AG04450 (cell line): Measurements from ENCODE around the gene SLCO2B1. TPM values are rescaled to one million over a fixed set of nuclear protein-coding genes. Genes with fewer than 3 reads are reported as not detected.

Experiments used
- CTCF ChIA-PET: fragments of 300-600, 350-600 bp; formaldehyde crosslinking; extraction: SDS; loops from one replicate; lab custom pipeline; 2022; ENCODE audit warnings: antibody characterized with exemption, inconsistent platforms; lab: Charles Lee
- POLR2A ChIA-PET: fragments of 350-600 bp; formaldehyde crosslinking; extraction: SDS; loops from one replicate; lab custom pipeline; 2021; ENCODE audit warnings: antibody characterized with exemption, inconsistent platforms; lab: Yijun Ruan, JAX
- DNase-seq: peaks from one replicate; pipeline ENCODE4 v3.0.0-alpha.2; 2011; ENCODE audit warnings: low read depth, low spot score
- H3K27ac ChIP-seq: one replicate; pipeline ENCODE4 v1.5.1; 2012; ENCODE audit warnings: low read depth, low read length, control low read depth
- H3K27me3 ChIP-seq: one replicate; pipeline ENCODE4 v1.6.0; 2012; ENCODE audit warnings: low read length; ENCODE audit not compliant: control insufficient read depth, insufficient read depth
- H3K4me3 ChIP-seq: 2 replicates; pipeline ENCODE4 v1.5.1; 2011; ENCODE audit warnings: mild to moderate bottlenecking, low read depth, low read length, control low read depth
- H3K9me3 ChIP-seq: 2 replicates; pipeline ENCODE4 v1.5.1; 2012; ENCODE audit warnings: low read length; ENCODE audit not compliant: control insufficient read depth, insufficient read depth
- polyA plus RNA-seq: library from polyadenylated mRNA; depleted of rRNA; stranded (reverse); fragments of >200 nt; gene quantifications from 2 replicates; pipeline ENCODE4 v1.2.3, GENCODE V29; 2011
- TF ChIP-seq, protein P1 (sequence below): IDR thresholded peaks from 2 replicates; pipeline ENCODE4 v1.5.1; 2011; ENCODE audit warnings: low read depth, low read length, control low read depth, inconsistent platforms

Gene SLCO2B1
- polyA plus RNA-seq, 1 experiment, result not detected

- ChIA-PET POLR2A (no interaction called here), CTCF (interaction anchor here (1.0 to 2.5 kb wide), 2 partner anchors 16 to 22 kb away, joined by 3 to 6 read pairs; no protein-coding TSS in a partner anchor)
- TF ChIP-seq, protein P1, sequence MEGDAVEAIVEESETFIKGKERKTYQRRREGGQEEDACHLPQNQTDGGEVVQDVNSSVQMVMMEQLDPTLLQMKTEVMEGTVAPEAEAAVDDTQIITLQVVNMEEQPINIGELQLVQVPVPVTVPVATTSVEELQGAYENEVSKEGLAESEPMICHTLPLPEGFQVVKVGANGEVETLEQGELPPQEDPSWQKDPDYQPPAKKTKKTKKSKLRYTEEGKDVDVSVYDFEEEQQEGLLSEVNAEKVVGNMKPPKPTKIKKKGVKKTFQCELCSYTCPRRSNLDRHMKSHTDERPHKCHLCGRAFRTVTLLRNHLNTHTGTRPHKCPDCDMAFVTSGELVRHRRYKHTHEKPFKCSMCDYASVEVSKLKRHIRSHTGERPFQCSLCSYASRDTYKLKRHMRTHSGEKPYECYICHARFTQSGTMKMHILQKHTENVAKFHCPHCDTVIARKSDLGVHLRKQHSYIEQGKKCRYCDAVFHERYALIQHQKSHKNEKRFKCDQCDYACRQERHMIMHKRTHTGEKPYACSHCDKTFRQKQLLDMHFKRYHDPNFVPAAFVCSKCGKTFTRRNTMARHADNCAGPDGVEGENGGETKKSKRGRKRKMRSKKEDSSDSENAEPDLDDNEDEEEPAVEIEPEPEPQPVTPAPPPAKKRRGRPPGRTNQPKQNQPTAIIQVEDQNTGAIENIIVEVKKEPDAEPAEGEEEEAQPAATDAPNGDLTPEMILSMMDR, result no peak
- Histone ChIP-seq H3K4me3 (no peak overlapping the region), H3K27ac (no peak overlapping the region), H3K27me3 (peaks cover 19% of the 10 kb centered on the region), H3K9me3 (no peaks in the 10 kb centered on the region; the same call in 1 of the 2 replicates)
- DNase-seq, result no peak
Observed at GRCh38 chr11:75225794-75226193, 74.9 kb downstream of the SLCO2B1 start.

DNA sequence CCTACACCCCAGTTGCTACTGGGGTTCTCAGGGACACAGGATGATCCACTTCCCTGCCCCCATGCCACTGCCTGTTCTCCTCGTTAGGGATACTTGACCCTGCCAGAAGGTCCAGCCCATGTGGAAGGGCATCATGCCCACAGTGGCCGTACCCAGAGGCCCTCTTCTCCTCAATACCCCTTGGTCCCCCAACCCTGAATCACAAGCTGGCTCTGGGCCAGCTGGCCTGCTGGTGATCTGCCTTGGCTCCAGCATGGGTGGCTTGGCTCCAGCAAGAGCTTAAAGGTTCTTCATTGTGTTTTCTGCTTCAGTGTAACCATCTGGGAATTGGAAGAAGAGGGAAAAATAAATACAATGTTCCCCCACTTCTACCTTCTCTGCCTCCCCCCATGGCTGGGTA lies 78.6 kb downstream of the SLCO2B1 start:
- TF ChIP-seq, protein P1, result no peak
- ChIA-PET POLR2A (no interaction called here), CTCF (interaction anchor here (0.9 to 1.1 kb wide), 2 partner anchors 12 to 19 kb away, joined by 3 read pairs; no protein-coding TSS in a partner anchor)
- Histone ChIP-seq H3K9me3 (no peaks in the 10 kb centered on the region; the same call in 1 of the 2 replicates), H3K27ac (no peak overlapping the region), H3K4me3 (no peak overlapping the region), H3K27me3 (peaks cover 13% of the 10 kb centered on the region)
- no peak for DNase-seq

- TF ChIP-seq, protein P1, result no peak
- Histone ChIP-seq H3K27me3 (peaks cover 13% of the 10 kb centered on the region), H3K4me3 (no peak overlapping the region), H3K27ac (no peak overlapping the region), H3K9me3 (no peaks in the 10 kb centered on the region)
- POLR2A ChIA-PET, result no interaction called here
- no peak for DNase-seq
- CTCF ChIA-PET, result interaction anchor here (1.4 kb wide), 1 partner anchor 86 kb away, joined by 3 read pairs; no protein-coding TSS in a partner anchor
Observed at GRCh38 chr11:75230621-75231020, 79.7 kb downstream of the SLCO2B1 start.

DNA sequence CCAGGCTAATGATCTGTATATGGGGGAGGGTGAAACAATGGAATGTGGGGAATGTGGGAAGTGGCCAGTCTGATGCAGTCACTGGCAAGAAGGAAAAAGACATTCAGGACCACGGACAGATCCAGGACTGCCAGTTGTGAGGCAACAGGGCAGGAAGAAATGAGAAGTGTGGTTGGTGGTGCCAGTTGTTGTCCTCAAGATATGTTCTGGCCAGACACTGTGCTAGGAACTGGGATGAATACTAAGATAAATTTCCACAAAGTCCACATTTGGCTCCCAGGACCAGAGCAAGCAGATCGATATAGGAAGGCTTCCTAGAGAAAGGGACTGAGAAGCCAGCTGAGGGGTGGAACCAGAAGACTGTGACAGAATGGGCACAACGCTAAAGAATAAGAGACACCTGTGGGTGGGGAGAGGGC lies 82.9 kb downstream of the SLCO2B1 start:
- ChIA-PET CTCF (interaction anchor here (1.1 to 2.2 kb wide), 3 partner anchors 7 to 29 kb away, joined by 3 to 13 read pairs (median 6); no protein-coding TSS in a partner anchor), POLR2A (no interaction called here)
- DNase-seq, result peak; percentile 16
- H3K4me3 ChIP-seq, result no peak overlapping the region
- no peaks in the 10 kb centered on the region for H3K9me3 ChIP-seq
- H3K27ac ChIP-seq, result peak overlapping the region; percentile 21
- TF ChIP-seq, protein P1, result no peak
- H3K27me3 ChIP-seq, result peaks cover 19% of the 10 kb centered on the region

- Histone ChIP-seq H3K4me3 (no peak overlapping the region), H3K27me3 (peaks cover 31% of the 10 kb centered on the region), H3K9me3 (no peaks in the 10 kb centered on the region), H3K27ac (no peak overlapping the region)
- no peak for DNase-seq
- ChIA-PET POLR2A (no interaction called here), CTCF (interaction anchor here (0.5 to 2.2 kb wide), 4 partner anchors 12 to 593 kb away, joined by 3 to 7 read pairs (median 6); no protein-coding TSS in a partner anchor)
- TF ChIP-seq, protein P1, result no peak
Observed at GRCh38 chr11:75236062-75236461, 85.2 kb downstream of the SLCO2B1 start.
